GM19467 (cell line): ENCODE data around the gene NSF.

ENCODE experiments used
- ATAC-seq: cut with Tn5 transposase; IDR thresholded peaks from one replicate; pipeline ENCODE4 v1.9.1; 2021; ENCODE audit warnings: mild to moderate bottlenecking, moderate library complexity; ENCODE audit not compliant: unreplicated experiment

The NSF gene

GRCh38 chr17:46795379-46795952, 205.0 kb downstream of the NSF start:
- no peak for ATAC-seq

DNA sequence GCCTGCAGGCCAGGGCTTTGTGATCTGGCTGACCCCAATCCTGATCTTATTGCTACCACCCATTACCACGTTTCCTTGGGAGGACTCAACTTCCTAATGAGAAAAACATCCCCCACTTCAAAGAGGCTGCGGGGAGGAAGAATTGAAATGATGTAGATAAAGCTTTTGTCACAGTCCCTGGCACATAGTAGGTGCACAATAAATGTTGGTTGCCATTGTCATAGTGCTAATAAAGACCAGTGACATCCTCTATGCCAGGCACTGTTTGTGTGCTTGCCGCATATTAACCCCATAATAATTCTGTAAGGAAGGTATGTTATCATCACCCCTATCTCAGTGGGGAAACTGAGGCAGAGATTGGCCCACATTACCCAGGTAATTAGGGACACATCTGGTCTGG, 205.6 kb downstream of the NSF start:
- no peak for ATAC-seq

DNA sequence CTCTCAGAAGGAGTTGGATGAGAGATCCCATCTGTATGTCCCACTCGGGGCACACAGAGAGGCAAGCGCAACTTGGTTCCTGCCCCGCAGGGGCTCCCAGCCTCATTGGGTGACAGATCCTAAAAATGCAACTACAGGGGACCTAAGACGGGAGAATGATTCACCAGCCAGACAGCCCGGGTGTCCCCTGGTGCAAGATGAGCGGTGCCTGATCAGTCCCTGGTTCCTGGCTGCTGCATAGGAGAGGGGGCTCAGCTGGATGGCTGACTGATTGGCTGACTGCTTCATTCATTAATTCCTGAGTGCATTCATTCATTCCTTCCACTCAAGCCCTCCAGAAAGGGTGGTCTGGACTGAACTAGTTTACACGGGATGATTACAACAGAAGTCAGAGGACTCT, 206.1 kb downstream of the NSF start:
- no peak for ATAC-seq

DNA sequence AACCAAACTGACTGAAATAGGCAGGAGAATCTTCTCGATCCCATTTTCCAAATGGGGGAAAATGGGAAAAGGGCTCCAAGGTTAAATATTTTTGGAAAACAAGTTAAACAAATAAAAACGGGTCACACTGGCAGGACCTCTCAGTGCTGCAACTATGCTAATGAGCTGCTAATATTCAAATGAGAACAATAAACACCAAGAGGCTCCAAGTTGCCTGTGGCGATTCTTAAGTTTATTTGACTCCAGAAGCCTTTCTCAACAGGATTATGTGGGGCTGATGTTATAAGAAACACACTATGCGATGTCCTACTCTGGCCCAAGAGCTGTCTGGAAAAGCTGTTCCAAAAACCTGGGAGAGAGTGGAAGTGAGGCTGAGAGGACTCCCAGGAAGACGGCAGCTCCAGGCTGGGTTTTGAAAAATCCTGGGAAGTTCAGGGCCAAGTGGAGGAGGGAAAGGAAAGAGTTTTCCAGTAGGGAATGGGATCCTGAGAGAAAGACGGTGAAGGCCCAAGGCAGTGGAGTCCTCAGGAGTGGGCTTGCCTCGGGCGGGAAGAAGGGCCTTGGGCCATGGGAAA, 206.6 kb downstream of the NSF start:
- no peak for ATAC-seq

- no peak for ATAC-seq
These were observed 210.1 kb downstream of the NSF start for GRCh38 chr17:46800573-46800972.

DNA sequence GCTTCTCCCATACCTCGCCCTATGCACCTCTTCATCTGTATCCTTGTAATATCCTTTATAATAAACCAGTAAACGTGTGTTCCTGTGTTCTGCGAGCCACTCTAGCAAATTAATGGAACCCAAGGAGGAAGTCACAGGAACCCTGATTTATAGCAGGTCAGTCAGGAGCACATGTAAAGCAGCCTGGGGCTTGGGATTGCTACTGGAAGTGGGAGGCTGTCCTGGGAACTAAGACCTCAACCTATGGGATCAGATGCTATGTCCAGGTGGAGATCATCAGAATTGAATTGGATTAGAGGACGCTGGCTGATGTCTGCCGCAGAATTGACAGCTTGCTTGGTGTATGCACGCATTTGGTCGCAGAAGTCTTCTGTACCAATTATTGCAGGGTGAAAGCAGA, 212.3 kb downstream of the NSF start:
- ATAC-seq: no peak

- ATAC-seq: no peak
These were observed 213.1 kb downstream of the NSF start for GRCh38 chr17:46803544-46803943.

- ATAC-seq: no peak
These were observed 215.3 kb downstream of the NSF start for GRCh38 chr17:46805771-46806170.
